GM19035 (cell line): ENCODE data around the gene ARSK.
A peak's percentile ranks its signal among the peaks of the same experiment; 100 is the strongest.
"Not testable (repeated sequence)": the region's sequence is repeated elsewhere in the genome, so short reads cannot be mapped to it uniquely, and the experiment has no call there.

ENCODE experiments used
- ATAC-seq: cut with Tn5 transposase; IDR thresholded peaks from one replicate; pipeline ENCODE4 v1.9.1; 2021; ENCODE audit not compliant: unreplicated experiment

The ARSK gene

DNA sequence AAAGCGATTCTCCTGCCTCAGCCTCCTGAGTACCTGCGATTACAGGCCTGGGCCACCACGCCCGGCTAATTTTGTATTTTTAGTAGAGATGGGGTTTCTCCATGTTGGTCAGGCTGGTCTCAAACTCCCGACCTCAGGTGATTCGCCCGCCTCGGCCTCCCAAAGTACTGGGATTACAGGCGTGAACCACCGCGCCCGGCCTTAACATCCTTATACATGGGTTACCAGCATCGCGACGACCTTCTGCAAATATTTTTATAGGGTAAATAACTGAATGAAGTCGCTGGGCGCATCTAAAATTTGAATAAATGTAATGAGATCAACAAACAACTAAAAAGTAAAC is 91.3 kb downstream of the ARSK start:
- ATAC-seq = not testable (repeated sequence)

DNA sequence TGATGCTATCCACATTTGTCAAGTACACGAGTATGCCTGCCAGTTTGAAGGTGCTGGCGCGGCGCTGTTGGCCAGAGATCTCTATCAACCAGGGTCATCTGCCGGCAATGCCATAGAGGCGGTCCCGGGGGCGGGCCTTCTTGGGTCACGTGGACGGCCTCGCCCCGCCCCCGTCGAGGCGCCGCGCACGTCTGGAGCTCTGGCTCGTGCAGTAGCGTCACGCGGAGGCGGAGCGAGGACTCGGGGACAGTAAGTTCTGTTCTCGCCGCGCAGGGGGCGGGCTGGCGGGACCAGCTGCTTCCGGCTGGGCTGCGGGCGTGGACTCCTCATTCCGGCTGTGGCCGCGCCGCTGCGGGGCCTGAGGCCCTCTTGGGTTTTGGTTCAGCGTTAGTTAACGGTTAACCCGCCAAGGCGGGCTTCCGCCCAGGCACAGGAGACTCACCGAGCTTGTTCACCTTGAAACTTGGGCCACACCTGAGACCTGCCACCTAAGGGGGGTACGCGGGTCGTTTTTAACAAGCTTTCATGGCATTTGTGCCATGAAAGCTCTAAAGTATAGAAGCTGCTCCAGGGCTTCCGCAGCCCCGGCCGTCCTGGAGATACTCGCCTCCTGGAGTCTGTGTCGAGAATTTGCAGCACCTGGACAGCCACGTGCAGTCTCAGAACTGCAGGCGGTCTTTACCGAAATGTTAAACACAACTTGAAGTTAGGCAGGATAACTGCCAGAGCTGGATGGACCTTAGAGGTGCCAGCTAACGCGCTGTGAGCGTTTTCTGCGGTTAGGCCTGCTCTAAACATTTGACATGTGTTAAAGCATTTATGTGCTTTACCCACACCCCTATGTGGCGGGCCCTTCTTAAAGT is 91.9 kb downstream of the ARSK start, which contains the start of gene RFESD:
Gene RFESD (plus strand): TSS at position 209 of the 863 bp plus-strand sequence. CDS start 5,495 bp downstream, outside the sequence.
- peak; percentile 97 for ATAC-seq

DNA sequence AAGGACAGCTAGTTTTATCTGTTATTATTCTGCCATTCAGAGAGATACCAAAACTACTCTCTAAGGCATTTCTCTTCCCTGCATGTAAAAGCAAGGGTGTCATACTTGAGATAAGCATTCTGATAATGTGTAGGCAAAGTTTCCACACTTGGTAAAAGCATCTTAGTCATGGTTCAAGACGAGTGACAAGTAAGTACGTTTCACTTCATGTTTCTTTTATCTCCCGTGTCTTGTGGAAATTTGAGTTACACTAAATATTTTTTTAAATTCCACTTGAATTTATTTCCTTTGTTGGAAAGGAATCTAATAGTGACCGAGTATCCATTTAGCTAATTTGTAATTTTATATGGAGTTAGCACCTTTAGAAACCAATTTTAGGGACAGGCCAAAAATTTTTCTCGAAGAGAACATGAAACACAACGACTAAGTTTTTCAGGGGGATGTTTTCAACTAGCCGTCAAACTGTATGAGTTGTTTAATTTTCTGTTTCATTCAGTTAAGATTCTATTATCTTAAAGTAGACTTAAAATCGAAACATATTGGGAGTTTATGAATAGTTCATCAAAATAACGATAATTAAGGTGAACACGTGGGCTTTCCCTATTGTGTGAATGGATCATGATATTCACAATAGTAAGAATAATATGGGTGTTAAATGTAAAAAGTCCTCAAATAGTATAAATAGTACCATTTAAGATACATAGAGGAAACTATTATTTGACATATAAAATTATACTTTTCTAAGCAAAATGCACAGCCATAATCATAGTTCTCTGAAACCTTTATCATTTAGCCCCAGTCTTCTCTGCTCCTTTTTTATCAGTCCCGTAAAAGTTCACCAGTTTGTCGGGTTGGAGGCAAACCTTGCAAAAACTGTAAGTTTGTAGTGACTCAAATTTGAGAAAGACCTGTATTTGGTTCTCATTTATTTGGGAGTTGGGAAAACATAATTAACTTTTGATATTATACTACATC is 93.3 kb downstream of the ARSK start:
- ATAC-seq = no peak

DNA sequence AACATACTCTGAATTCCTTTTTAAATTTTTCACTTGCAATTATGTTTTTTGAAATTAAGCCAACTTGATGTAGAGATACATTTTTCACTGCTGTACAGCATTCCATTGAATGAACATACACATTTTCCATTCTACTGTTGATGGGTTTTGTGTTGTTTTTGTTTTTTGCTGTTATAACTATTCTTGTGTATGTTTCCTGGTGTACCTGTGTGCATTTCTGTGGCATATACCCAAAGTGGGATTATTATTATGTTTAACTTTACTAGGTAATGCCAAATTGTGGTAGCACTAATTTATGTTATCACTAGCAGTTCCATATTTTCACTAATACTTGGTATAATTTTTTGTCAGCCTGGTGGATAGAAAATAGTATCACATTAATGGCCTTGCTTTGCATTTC is 94.4 kb downstream of the ARSK start:
- ATAC-seq = no peak

DNA sequence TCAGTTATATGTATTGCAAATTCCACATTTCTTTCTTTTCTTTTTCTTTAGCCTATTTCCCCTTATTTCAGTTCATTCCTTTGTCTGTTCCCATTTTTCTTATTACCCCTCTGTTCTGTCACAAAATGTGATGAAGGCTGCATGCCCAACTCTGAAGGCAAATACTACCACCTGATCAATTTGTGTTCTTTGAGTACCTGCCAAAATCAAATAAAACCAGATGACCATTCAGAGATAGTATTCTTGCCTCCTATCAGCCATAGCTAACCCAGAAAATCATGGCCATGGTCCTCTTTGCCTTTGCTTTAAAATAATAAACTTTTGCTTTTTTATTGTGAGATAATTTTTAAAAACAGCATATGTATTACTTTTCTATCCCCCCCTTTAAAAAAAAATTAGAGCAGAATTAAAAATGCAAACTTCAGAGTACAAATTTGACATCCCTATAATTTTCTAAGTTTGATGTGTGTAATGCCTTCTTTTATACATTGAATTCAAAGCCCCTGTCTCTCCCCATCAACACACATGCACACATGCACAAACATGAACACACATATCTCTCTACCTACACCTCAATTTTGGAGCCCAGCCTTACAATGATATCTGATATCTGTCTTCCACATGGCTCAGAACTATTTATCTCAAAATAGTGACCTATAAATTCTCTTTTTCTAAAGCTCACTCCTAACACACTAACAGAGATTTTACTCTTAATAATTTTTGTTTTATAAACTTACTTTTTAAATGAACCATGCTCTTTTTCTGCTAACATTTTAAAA is 95.1 kb downstream of the ARSK start:
- no peak for ATAC-seq

DNA sequence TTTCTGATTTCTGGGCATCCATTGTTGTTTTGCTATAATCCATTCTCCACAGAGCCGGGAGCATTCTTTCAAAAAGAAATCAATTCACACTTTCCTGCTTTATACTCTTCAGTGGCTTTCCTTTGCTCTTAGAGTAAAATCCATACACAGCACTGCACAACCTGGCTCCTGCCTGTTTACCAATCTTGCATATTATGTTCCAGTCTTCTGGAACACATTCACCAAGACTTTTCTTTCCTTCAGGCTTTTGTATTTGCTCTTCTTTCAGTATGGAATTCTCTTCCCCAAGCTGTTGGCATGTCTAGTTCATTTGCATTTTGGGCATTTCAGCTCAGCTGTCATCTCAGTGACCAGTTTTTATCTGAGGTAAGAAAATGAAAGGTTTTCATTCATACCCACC is 97.9 kb downstream of the ARSK start:
- ATAC-seq = no peak

DNA sequence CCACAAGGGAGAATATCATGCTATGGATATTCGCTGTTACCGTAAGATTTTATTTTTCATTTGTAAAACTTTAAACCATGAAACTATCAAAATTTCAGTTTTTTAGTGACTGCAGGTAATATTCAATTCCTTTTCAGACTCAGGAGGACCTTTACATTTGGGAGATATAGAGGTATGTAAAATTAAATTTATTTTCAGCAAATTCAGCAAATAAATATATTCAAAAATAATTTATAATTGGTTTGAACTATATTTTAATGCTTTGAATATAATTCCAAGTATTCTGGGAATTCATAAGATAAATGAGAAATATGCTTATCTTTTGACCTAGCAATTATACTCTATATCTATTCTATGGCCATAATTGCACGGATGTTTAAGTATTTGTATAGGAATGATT is 99.3 kb downstream of the ARSK start:
- no peak for ATAC-seq
